HG03457 (cell line): ENCODE data around the gene OOSP1.
"Not testable (repeated sequence)": the region's sequence is repeated elsewhere in the genome, so short reads cannot be mapped to it uniquely, and the experiment has no call there.

ENCODE experiments used
- ATAC-seq: cut with Tn5 transposase; IDR thresholded peaks from one replicate; pipeline ENCODE4 v1.9.1; 2021; ENCODE audit warnings: moderate number of reproducible peaks; ENCODE audit not compliant: unreplicated experiment

Gene OOSP1

GRCh38 chr11:59938132-59938531 is at the start of gene OOSP1:
Gene OOSP1 (plus strand): TSS chr11:59938432. CDS start chr11:59938455, 23 bp downstream.
- ATAC-seq, result no peak

- no peak for ATAC-seq
These were observed 46.5 kb upstream of the OOSP1 start for GRCh38 chr11:59891781-59892181.

GRCh38 chr11:59894616-59895015 is 43.6 kb upstream of the OOSP1 start:
- ATAC-seq, result no peak

GRCh38 chr11:59898046-59898445 is 40.2 kb upstream of the OOSP1 start:
- ATAC-seq, result no peak

GRCh38 chr11:59898650-59899049 is 39.6 kb upstream of the OOSP1 start:
- no peak for ATAC-seq

- ATAC-seq, result no peak
These were observed 38.7 kb upstream of the OOSP1 start for GRCh38 chr11:59899532-59899931.

- no peak for ATAC-seq
These were observed 37.7 kb upstream of the OOSP1 start for GRCh38 chr11:59900366-59901126.

- no peak for ATAC-seq
These were observed 36.9 kb upstream of the OOSP1 start for GRCh38 chr11:59901306-59901705.

GRCh38 chr11:59903569-59903968 is 34.7 kb upstream of the OOSP1 start:
- not testable (repeated sequence) for ATAC-seq

- ATAC-seq, result no peak
These were observed 19.8 kb upstream of the OOSP1 start for GRCh38 chr11:59918480-59918879.

GRCh38 chr11:59918987-59919589 is 19.1 kb upstream of the OOSP1 start:
- ATAC-seq, result no peak

GRCh38 chr11:59923813-59924212 is 14.4 kb upstream of the OOSP1 start:
- ATAC-seq, result no peak

- no peak for ATAC-seq
These were observed 6.5 kb upstream of the OOSP1 start for GRCh38 chr11:59931688-59932087.

GRCh38 chr11:59938718-59939117 is 486 bp downstream of the OOSP1 start:
- no peak for ATAC-seq

- ATAC-seq, result no peak
These were observed 1.2 kb downstream of the OOSP1 start for GRCh38 chr11:59939482-59939881.

- ATAC-seq, result no peak
These were observed 2.9 kb downstream of the OOSP1 start for GRCh38 chr11:59941091-59941490.

GRCh38 chr11:59943997-59944714 is 5.9 kb downstream of the OOSP1 start:
- no peak for ATAC-seq

GRCh38 chr11:59944720-59945119 is 6.5 kb downstream of the OOSP1 start:
- ATAC-seq, result no peak

- ATAC-seq, result no peak
These were observed 15.4 kb downstream of the OOSP1 start for GRCh38 chr11:59953463-59954218.

GRCh38 chr11:59954219-59954847 is 16.1 kb downstream of the OOSP1 start:
- no peak for ATAC-seq

- no peak for ATAC-seq
These were observed 18.9 kb downstream of the OOSP1 start for GRCh38 chr11:59957094-59957493.
